ENCODE results near the gene NSMF.

Gene NSMF

DNA sequence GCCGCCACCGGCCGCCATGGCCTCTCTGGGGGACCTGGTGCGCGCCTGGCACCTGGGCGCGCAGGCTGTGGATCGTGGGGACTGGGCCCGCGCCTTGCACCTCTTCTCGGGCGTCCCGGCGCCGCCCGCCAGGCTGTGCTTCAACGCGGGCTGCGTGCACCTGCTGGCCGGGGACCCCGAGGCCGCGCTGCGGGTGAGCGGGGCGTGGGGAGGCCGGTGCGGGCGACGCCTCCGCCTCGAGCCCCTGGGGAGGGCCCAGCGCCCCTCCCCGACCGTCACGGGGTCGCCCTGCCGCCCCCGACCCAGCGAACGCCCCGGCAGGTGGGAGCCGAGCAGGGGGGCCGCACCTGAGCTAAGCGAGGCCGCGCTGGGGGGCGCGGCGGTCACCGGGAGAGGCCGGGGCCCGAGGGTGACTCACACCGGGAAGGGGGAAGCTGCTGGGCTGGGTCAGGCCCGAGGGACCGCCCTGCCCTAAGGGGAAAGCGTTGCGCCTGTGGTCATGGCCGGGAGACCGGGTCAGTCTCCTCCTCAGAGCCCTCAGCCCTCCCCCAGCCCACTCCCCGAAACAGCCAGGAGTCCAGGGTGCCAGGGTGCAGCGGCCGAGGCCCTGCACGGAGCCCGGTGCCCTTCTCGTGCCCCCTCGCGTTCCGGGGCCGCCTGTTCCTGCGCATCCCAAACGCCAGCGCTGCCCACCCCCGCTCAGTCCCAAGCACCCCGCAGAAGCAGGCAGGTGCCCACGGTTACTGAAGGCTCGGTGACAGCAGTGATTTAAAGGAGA, 35.4 kb downstream of the NSMF start:
- Histone ChIP-seq H3K4me3 (ENCODE audit: low read depth, low read length) (peak overlapping the region; percentile 55), H3K36me3 (ENCODE audit: control insufficient read depth in 2 of 2, insufficient read depth in 1 of 2, low read length in 2 of 2) (no peaks in the 10 kb centered on the region; a peak in 1 of 3 replicates), H3K4me1 (ENCODE audit: control insufficient read depth, insufficient read depth, low read length) (peaks cover 9% of the 10 kb centered on the region), H3K9me3 (ENCODE audit: control insufficient read depth, insufficient read depth, low read depth, low read length) (no peaks in the 10 kb centered on the region), H3K27ac (ENCODE audit: extremely low read depth, low read depth, low read length) (peak overlapping the region; percentile 86; the same call in 1 of the 2 replicates)
- POLR2A ChIA-PET = interaction anchor here (0.6 to 2.1 kb wide), 28 partner anchors 8 to 354 kb away, joined by 3 to 27 read pairs (median 6); partner anchors contain the start of genes ENTPD8, MRPL41, NELFB and NRARP
- CTCF ChIA-PET = interaction anchor here (0.6 to 4.0 kb wide), 19 partner anchors 9 to 176 kb away, joined by 3 to 35 read pairs (median 6); partner anchors contain the start of gene ENTPD8
- peak; percentile 38; the same call in 1 of the 2 replicates for TF ChIP-seq KLF8 (tag by site-specific recombination; IDR thresholded peaks at IDR 0.05)
- TF ChIP-seq, protein P1, sequence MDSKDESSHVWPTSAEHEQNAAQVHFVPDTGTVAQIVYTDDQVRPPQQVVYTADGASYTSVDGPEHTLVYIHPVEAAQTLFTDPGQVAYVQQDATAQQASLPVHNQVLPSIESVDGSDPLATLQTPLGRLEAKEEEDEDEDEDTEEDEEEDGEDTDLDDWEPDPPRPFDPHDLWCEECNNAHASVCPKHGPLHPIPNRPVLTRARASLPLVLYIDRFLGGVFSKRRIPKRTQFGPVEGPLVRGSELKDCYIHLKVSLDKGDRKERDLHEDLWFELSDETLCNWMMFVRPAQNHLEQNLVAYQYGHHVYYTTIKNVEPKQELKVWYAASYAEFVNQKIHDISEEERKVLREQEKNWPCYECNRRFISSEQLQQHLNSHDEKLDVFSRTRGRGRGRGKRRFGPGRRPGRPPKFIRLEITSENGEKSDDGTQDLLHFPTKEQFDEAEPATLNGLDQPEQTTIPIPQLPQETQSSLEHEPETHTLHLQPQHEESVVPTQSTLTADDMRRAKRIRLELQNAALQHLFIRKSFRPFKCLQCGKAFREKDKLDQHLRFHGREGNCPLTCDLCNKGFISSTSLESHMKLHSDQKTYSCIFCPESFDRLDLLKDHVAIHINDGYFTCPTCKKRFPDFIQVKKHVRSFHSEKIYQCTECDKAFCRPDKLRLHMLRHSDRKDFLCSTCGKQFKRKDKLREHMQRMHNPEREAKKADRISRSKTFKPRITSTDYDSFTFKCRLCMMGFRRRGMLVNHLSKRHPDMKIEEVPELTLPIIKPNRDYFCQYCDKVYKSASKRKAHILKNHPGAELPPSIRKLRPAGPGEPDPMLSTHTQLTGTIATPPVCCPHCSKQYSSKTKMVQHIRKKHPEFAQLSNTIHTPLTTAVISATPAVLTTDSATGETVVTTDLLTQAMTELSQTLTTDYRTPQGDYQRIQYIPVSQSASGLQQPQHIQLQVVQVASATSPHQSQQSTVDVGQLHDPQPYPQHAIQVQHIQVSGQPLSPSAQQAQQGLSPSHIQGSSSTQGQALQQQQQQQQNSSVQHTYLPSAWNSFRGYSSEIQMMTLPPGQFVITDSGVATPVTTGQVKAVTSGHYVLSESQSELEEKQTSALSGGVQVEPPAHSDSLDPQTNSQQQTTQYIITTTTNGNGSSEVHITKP (tag by site-specific recombination; IDR thresholded peaks at IDR 0.05) = no peak
- peak; percentile 24; the same call in 1 of the 2 replicates for TF ChIP-seq ZBTB8A (tag by site-specific recombination; IDR thresholded peaks at IDR 0.05)
- TF ChIP-seq ZNF146 (tag by site-specific recombination; IDR thresholded peaks at IDR 0.05) = no peak
- TF ChIP-seq ZNF830 (tag by site-specific recombination; IDR thresholded peaks at IDR 0.05; ENCODE audit: low read depth) = no peak
- TF ChIP-seq, protein P2, sequence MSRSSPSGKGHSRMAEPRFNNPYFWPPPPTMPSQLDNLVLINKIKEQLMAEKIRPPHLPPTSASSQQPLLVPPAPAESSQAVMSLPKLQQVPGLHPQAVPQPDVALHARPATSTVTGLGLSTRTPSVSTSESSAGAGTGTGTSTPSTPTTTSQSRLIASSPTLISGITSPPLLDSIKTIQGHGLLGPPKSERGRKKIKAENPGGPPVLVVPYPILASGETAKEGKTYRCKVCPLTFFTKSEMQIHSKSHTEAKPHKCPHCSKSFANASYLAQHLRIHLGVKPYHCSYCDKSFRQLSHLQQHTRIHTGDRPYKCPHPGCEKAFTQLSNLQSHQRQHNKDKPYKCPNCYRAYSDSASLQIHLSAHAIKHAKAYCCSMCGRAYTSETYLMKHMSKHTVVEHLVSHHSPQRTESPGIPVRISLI (tag by site-specific recombination; IDR thresholded peaks at IDR 0.05) = no peak
- no peak for TF ChIP-seq ZNF521 (tag by site-specific recombination; IDR thresholded peaks at IDR 0.05)
- TF ChIP-seq, protein P3, sequence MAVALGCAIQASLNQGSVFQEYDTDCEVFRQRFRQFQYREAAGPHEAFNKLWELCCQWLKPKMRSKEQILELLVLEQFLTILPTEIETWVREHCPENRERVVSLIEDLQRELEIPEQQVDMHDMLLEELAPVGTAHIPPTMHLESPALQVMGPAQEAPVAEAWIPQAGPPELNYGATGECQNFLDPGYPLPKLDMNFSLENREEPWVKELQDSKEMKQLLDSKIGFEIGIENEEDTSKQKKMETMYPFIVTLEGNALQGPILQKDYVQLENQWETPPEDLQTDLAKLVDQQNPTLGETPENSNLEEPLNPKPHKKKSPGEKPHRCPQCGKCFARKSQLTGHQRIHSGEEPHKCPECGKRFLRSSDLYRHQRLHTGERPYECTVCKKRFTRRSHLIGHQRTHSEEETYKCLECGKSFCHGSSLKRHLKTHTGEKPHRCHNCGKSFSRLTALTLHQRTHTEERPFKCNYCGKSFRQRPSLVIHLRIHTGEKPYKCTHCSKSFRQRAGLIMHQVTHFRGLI (tag by site-specific recombination; IDR thresholded peaks at IDR 0.05) = no peak
- no peak for TF ChIP-seq ZNF16 (tag by site-specific recombination; IDR thresholded peaks at IDR 0.05; ENCODE audit: low read depth)
- no peak for TF ChIP-seq ZNF626 (tag by site-specific recombination; IDR thresholded peaks at IDR 0.05)
- TF ChIP-seq, protein P4, sequence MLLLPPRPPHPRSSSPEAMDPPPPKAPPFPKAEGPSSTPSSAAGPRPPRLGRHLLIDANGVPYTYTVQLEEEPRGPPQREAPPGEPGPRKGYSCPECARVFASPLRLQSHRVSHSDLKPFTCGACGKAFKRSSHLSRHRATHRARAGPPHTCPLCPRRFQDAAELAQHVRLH (tag by site-specific recombination; IDR thresholded peaks at IDR 0.05) = no peak
- no peak for TF ChIP-seq ZNF138 (tag by site-specific recombination; IDR thresholded peaks at IDR 0.05; ENCODE audit: borderline replicate concordance)
- TF ChIP-seq ZBTB21 (tag by site-specific recombination; IDR thresholded peaks at IDR 0.05) = no peak
- TF ChIP-seq ZNF658 (tag by site-specific recombination; IDR thresholded peaks at IDR 0.05) = no peak
- TF ChIP-seq ZNF629 (tag by site-specific recombination; IDR thresholded peaks at IDR 0.05) = no peak
- TF ChIP-seq, protein P5, sequence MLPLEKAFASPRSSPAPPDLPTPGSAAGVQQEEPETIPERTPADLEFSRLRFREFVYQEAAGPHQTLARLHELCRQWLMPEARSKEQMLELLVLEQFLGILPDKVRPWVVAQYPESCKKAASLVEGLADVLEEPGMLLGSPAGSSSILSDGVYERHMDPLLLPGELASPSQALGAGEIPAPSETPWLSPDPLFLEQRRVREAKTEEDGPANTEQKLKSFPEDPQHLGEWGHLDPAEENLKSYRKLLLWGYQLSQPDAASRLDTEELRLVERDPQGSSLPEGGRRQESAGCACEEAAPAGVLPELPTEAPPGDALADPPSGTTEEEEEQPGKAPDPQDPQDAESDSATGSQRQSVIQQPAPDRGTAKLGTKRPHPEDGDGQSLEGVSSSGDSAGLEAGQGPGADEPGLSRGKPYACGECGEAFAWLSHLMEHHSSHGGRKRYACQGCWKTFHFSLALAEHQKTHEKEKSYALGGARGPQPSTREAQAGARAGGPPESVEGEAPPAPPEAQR (tag by site-specific recombination; IDR thresholded peaks at IDR 0.05) = no peak
- TF ChIP-seq ZNF530 (tag by site-specific recombination; IDR thresholded peaks at IDR 0.05; ENCODE audit: low read depth) = no peak
- no peak for TF ChIP-seq ZNF341 (tag by site-specific recombination; IDR thresholded peaks at IDR 0.05; ENCODE audit: low read depth)
- TF ChIP-seq ZNF701 (tag by site-specific recombination; IDR thresholded peaks at IDR 0.05) = no peak
- no peak for TF ChIP-seq SCRT2 (tag by site-specific recombination; IDR thresholded peaks at IDR 0.05)
- no peak for TF ChIP-seq ZNF248 (tag by site-specific recombination; IDR thresholded peaks at IDR 0.05)
- TF ChIP-seq ZBTB1 (tag by site-specific recombination; IDR thresholded peaks at IDR 0.05) = no peak
- no peak for TF ChIP-seq BCL11B (tag by site-specific recombination; IDR thresholded peaks at IDR 0.05; ENCODE audit: low read depth)
- no peak for TF ChIP-seq ZNF155 (tag by site-specific recombination; IDR thresholded peaks at IDR 0.05)
- TF ChIP-seq, protein P6, sequence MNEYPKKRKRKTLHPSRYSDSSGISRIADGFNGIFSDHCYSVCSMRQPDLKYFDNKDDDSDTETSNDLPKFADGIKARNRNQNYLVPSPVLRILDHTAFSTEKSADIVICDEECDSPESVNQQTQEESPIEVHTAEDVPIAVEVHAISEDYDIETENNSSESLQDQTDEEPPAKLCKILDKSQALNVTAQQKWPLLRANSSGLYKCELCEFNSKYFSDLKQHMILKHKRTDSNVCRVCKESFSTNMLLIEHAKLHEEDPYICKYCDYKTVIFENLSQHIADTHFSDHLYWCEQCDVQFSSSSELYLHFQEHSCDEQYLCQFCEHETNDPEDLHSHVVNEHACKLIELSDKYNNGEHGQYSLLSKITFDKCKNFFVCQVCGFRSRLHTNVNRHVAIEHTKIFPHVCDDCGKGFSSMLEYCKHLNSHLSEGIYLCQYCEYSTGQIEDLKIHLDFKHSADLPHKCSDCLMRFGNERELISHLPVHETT (tag by site-specific recombination; IDR thresholded peaks at IDR 0.05) = no peak
- TF ChIP-seq KLF7 (tag by site-specific recombination; IDR thresholded peaks at IDR 0.05; ENCODE audit: borderline replicate concordance) = no peak
- TF ChIP-seq KLF9 (tag by site-specific recombination; IDR thresholded peaks at IDR 0.05; ENCODE audit: low read depth) = no peak
- TF ChIP-seq ZBTB7A (tag by site-specific recombination; IDR thresholded peaks at IDR 0.05; ENCODE audit: low read depth) = peak; percentile 49; the same call in 1 of the 2 replicates
- no peak for TF ChIP-seq ZNF239 (tag by site-specific recombination; IDR thresholded peaks at IDR 0.05)

Data from HEK293 (cell line).